GM21360 (cell line): ENCODE results near the gene EHD1.

ENCODE experiments used
- ATAC-seq: cut with Tn5 transposase; IDR thresholded peaks from one replicate; pipeline ENCODE4 v1.9.1; 2021; ENCODE audit warnings: mild to moderate bottlenecking, moderate library complexity; ENCODE audit not compliant: unreplicated experiment

The EHD1 gene

DNA sequence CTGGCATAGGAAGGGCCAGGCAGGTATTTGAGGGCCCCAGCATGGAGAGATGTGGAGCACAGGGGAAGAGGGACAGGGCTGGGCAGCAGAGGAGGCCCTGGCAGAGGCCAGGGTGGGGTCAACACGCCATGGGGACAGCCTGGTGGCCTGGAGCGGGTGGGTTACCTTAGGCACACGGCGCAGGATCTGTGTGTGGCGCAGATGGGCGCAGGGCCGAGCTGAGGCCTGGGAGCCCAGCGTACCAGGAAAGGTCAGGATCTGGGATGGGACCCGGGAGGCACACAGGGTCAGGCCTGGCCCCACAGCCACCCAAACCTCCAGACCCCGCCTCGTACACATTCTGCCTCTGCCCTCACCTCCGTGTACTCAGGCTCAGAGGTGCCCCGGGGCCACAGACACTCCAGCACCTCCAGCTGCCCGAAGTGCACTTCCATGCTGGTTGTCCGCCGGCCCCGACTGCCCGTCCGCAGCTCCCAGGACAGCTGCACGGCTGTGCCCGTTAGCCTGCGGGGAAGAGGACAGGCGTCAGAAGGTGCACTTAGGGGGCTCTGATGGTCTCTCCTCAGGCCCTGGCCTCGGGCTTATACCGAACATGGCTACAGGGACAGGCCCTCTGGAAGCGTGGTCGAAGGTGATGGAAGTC, 32.2 kb upstream of the EHD1 start:
- no peak for ATAC-seq

GRCh38 chr11:64909653-64910343, 31.4 kb upstream of the EHD1 start:
- ATAC-seq: no peak

DNA sequence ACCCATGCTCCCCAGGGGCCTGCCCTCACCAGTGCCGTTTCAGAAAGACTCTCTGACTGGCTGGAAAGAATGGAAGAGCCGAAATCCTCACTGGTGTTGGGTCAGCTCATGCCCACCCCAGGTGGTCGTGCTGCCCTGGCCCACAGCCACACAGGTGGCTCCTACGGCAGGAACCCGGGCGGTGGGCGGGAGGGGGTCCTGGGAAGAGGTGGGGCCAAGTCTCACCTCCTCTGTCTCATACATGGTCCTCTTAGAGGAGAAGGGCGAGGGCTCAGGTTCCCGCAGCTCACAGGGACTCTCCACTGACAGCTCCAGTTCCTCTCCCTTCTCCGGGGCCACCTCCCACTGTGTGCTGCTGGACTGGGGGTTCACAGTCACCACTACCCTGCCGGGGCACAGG, 30.3 kb upstream of the EHD1 start:
- no peak for ATAC-seq

DNA sequence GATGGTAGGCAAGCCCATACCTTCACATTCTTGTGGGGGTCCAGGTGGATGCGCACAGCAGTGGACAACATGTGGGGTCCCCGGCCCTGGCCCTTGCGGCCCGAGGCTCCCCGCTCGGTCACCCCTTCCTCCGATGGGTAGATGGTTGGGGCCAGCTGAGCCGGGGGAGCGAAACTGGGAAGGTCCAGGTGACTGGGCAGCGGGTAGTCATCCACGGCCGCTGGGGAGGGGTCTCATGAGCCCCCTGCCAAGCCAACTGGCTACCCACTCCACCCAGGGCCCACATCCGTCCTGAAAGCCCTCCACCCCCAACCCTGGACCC, 27.9 kb upstream of the EHD1 start:
- no peak for ATAC-seq

GRCh38 chr11:64905516-64906313, 27.3 kb upstream of the EHD1 start:
- no peak for ATAC-seq

- ATAC-seq: no peak
These were observed 24.9 kb upstream of the EHD1 start for GRCh38 chr11:64903291-64903833.

DNA sequence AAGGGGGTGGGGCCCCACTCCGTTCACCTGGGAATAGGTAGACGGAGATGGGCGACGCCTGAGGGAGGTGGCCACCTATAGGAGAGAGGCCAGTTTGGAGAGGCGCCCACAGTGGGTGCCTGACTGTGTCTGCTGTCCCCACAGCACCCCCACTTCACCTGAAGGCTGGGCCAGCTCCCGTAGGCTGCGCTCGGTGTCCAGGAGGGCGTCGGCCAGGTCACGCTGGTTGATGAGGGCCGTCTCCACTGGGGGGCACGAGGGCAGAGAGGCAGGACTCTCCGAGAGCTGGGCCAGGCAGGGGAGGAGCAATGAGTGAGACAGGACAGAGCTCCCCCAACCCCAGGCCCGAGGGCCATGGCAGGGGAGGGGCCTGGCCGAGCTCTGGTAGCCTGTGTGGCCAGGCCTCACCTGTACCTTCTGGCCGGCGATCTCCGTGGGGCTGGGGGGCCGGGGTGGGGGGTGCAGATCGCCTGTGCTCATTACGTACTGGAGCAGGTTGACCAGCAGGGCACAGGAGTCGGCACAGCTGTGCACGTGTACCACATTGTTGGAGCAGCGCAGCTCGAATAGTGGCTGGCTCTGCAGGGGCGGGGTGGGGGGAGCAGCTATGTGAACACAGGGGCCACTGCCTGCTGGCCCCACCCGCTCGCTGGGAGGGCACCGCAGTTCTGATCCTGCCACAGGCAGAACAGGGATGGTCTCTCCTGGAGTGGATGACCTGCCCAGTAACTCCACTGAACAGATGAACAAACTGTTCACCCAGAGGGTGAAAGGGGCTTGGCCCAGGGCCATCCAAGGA, 23.9 kb upstream of the EHD1 start:
- ATAC-seq: no peak

GRCh38 chr11:64900774-64901173, 22.4 kb upstream of the EHD1 start:
- no peak for ATAC-seq

DNA sequence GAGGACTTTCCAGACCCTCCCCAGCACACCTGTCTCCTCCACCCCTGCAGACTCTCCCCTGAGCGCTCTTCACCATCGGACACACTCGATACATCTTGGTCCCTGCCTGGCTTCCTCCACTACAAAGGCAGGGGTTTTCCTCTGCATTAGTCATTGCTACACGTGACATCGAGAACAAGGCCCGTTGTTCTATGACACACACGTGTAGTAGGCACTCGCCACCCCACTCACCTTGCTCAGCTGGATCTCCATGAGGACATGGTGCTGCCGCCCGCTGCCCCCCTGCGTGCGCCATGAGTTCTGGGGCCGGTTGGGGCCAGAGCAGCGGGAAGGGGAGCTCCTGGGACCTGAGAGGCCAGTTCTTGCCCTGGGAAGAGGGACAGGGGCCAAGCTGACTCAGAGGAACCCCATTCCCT, 21.9 kb upstream of the EHD1 start:
- no peak for ATAC-seq

DNA sequence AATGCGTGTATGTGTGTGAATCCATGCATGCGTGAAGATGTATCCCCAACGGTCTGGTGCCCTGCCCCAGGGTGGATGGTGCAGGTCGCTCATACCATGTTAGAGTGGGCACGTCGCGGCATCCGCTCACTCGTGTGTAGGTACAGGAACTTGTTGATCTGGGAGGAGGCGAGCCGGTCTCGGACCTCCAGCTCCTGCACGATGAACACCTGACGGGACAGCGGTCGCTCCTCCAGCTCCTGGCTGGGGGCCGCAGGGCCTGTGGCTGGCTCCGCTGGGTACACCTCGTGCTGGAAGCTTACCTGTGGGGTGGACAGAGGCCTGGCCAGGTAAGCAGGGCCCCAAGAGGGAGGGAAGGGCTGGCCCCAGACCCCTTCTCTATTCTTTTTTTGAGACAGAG, 20.1 kb upstream of the EHD1 start:
- no peak for ATAC-seq

- no peak for ATAC-seq
These were observed 19.6 kb upstream of the EHD1 start for GRCh38 chr11:64898076-64898445.

GRCh38 chr11:64897381-64898075, 19.1 kb upstream of the EHD1 start:
- ATAC-seq: no peak

DNA sequence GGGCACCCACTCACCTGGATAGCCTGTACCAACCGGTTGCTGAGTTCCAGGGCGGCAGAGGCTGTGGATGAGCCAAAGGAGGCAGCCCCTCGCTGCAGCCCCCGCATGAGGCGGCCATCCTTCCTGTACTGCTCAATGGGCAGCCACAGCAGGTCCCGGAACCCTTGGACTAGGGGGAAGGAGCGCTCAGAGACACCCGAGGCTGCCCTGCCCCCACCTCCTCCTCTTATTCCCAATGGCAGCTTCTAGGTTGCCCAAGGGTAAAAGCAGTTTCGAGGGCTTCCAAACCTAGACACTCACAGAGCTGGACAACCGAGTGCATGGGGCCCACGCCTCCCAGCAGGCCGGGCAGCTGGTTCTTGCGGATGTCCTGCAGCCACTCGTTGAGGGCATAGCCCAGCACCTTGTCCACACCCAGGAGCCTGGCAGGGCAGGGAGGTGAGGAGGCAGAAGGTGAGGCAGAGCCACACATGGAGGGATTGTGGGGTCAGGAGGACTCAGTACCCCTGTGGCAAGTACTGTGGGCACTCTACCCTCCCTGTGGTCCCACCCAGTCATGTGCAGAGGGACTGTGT, 18.1 kb upstream of the EHD1 start:
- ATAC-seq: no peak

GRCh38 chr11:64894812-64895452, 16.5 kb upstream of the EHD1 start:
- no peak for ATAC-seq

GRCh38 chr11:64894070-64894811, 15.8 kb upstream of the EHD1 start:
- ATAC-seq: peak; percentile 48

GRCh38 chr11:64893194-64894069, 15.0 kb upstream of the EHD1 start:
- ATAC-seq: no peak

DNA sequence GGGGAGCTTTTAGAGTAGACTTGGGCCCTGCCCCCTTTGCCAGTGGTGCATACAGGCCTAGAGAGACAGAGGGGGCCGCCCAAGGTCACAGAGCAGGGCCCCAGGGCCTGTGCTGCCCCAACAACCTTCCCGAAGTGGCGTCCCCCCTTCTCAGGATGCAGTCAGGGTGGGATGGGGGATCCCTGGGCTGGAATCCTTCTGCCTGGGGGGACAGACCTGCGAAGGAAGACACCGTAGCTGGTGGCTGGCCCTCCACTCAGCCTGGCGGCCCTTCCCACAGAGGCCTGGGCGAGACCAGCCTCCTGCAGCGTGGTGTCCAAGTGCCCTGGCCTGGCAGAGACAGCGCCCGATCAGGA, 14.4 kb upstream of the EHD1 start:
- ATAC-seq: no peak

- ATAC-seq: no peak
These were observed 14.0 kb upstream of the EHD1 start for GRCh38 chr11:64892411-64892831.
